Activated CD8-positive, alpha-beta memory T cell treated with anti-CD3 and anti-CD28 coated beads for 1 hour (primary cell): Measurements from ENCODE around the gene RAD50.
"Not testable (repeated sequence)": the region's sequence is repeated elsewhere in the genome, so short reads cannot be mapped to it uniquely, and the experiment has no call there.

ENCODE experiments used
- DNase-seq, 2 donors: peaks; one replicate each; pipeline ENCODE4 v3.0.0-alpha.2; 2020; ENCODE audit warnings: low read depth in 1 of 2; ENCODE audit errors: extremely low read depth in 1 of 2

RAD50 gene

DNA sequence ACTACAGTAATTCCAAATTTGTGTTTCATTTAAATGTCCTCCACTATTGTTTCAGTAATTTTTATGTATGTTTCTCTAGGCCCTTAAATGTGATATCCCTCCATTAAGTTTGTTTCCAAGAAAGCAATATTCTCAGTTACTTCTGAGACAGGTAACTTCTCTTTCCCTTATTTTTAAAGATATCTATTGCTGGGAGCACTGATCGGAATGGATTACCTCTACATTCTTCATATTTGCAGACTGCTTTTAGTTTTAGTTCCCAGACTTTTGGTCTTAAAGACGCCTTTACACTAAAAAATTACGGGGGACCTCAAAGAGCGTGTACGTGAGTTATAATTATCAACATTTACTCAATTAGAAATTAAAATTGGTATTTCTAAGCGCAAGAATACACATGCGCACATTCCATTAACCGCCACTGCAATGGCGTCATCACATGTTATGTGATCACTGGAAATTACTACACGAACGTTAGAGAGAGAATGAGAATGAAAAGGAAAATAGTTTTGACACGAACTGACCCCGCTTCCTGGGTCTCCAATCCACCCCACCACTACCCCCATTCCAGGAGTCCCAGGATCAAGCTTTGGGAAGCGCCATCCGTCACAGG, 519 bp upstream of the RAD50 start:
- no peak for DNase-seq

- DNase-seq, result no peak
Observed at GRCh38 chr5:132557478-132558172, 848 bp downstream of the RAD50 start.

DNA sequence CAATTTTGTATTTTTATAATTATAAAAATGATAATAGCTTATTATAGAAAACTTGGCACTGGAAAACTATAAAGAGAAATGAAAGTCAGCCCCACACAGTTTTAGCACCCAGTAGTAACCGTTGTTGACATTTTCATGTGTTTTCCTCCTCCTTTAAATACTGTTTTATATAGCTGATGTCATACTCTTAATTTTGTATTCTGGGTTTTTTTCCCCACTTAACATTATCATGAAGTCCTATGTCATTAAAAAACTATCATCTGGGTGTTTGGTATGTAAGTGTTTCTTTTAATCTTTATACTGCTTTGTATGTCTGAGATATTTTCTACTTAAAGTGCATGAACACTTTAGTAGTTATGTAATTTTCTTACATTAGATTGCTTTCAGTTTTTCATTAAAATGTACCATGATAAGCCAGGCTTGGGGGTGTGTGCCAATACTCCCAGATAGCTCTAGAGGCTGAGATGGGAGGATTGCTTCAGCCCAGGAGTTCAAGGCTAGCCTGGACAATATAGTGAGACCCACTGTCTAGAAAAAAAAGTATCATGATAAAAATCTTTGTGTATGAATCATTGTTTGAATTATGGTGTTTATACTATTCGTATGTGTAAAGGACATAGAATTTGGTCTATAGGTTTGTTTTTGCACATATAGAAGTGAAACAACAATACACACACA, 2.7 kb downstream of the RAD50 start:
- DNase-seq, result no peak

GRCh38 chr5:132561601-132562000, 4.8 kb downstream of the RAD50 start:
- DNase-seq, result no peak

DNA sequence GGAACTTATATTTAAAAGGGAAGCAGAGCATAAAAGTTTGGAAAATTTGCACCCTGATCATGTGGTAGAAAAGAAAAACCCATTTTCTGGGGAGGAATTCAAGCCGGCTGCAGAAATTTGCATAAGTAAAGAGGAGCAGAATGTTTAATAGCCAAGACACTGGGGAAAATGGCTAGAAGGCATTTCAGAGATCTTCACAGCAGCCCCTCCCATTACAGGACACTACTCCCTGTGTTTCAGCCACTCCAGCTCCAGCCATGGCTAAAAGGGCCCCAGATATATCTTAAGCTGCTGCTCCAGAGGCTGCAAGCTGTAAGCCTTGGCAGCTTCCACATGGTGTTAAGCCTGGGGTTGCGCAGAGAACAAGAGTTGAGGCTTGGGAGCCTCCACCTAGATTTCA, 7.8 kb downstream of the RAD50 start:
- not testable (repeated sequence) for DNase-seq

GRCh38 chr5:132566657-132567056, 9.9 kb downstream of the RAD50 start:
- no peak for DNase-seq

DNA sequence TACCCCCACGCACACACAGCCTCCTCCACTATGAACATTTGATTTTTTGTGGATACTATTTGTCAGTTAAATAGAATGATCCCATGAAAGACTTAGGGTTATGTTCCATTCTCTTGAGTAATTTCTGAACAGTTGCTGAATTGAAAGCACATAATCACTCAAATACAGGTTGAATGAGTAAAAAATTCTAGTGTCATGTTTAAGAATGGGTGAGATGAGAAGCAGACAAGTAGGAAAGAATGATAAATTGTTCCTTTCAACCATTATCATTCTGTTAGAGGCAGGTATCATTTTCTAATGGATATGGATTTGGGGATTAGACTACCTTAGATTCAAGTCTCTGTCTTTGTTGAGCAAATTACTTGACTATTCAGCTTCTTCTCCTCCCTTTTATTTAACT, 19.3 kb downstream of the RAD50 start:
- no peak for DNase-seq

- not testable (repeated sequence) for DNase-seq
Observed at GRCh38 chr5:132584560-132584959, 27.8 kb downstream of the RAD50 start.

DNA sequence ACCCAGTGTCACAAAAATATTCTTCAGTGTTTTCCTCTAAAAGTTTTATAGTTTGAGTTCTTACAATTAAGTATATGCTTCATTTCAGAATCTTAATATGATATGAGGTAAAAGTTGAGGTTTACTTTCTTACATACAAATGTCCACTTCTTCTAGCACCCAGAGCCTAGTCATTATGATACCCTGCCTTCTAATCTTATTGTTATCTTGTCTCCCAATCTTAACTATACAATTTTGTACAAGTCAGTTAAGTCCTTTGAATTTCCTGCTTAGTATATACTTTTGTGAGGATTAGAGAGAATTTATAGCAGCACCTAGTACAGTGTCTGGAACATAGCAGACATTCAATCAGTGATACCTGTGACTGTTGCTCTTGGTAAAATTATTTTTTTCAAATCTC, 29.3 kb downstream of the RAD50 start:
- no peak for DNase-seq

DNA sequence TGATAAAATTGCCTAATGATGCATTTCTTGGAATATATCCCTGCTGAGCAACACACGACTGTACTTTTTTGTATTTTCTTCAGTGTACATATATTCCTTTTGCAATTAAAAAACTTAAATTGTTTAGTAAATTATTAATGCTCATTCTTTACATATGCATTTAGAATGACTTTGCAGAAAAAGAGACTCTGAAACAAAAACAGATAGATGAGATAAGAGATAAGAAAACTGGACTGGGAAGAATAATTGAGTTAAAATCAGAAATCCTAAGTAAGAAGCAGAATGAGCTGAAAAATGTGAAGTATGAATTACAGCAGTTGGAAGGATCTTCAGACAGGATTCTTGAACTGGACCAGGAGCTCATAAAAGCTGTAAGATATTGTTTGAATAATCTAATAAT, 32.7 kb downstream of the RAD50 start:
- DNase-seq, result no peak

DNA sequence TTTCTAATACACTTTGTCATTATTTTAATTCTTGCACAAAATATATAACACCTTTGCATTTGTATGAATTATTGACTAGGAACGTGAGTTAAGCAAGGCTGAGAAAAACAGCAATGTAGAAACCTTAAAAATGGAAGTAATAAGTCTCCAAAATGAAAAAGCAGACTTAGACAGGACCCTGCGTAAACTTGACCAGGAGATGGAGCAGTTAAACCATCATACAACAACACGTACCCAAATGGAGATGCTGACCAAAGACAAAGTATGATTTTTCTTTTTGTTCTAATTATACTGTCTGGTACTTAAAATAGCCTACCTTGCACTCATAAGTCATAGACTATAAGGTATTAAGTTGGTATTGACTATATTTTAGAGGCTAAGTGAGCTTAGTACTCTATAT, 34.4 kb downstream of the RAD50 start:
- DNase-seq, result no peak

DNA sequence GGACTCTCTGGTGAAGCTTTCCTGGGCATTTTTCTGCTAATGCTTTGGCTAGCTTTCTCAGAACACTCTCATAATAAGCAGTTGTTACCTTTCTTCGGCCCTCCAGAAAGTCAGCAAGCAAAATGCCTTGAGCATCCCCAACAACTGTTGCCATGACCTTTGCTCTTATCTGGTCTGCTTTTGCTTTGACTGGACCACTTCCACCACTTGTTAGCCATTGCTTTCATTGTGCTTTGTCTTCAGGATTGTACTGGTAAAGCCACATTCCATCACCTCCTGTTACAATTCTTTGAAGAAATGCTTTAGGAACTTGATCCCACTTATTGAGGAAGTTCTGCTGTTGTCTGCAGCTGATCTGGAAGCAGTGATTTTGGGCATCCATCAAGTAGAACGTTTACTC, 35.7 kb downstream of the RAD50 start:
- no peak for DNase-seq

DNA sequence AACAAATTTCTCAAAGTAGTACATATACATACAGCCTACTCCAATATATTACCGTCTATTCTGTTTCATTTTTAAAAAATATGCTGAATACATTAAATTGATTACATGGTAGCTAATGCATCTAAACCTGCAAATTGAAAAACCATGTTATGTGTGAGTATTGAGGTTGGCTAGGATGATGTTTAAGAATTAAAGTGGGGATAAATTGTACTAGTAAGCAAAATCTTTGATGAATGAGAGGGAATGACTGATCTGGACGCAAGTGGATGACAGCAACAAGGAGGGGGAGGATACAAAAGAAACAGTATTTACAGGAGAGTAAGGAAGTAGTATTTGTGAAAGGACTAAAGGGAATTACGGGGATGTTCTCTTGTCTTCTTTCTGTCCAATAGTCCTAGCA, 37.4 kb downstream of the RAD50 start:
- no peak for DNase-seq

GRCh38 chr5:132595624-132596023, 38.8 kb downstream of the RAD50 start:
- DNase-seq, result no peak

DNA sequence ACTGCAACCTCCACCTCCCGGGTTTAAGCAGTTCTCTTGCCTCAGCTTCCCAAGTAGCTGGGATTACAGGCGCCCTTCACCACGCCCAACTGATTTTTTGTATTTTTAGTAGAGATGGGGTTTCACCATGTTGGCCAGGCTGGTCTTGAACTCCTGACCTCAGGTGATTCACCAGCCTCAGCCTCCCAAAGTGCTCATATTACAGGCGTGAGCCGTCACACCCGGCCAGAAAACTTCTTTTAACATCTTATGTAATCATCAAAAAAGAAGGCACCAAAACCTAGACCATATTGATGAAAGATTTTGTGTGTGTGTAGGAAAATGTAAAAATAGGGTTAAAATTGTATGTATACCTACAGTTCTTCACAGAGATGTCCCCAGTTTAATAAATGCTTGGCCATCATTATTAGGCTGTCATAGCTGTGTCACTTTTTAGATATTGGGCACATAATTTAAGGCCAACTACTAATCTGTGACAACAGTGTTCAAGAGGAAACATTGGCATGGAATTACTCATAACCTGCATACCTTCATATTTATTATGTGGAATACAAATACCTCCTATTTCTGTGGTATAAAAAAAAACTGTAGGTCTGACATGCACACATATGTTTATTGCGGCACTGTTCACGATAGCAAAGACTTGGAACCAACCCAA, 44.4 kb downstream of the RAD50 start:
- no peak for DNase-seq

- no peak for DNase-seq
Observed at GRCh38 chr5:132607095-132607494, 50.3 kb downstream of the RAD50 start.

- no peak for DNase-seq
Observed at GRCh38 chr5:132608107-132608506, 51.3 kb downstream of the RAD50 start.

DNA sequence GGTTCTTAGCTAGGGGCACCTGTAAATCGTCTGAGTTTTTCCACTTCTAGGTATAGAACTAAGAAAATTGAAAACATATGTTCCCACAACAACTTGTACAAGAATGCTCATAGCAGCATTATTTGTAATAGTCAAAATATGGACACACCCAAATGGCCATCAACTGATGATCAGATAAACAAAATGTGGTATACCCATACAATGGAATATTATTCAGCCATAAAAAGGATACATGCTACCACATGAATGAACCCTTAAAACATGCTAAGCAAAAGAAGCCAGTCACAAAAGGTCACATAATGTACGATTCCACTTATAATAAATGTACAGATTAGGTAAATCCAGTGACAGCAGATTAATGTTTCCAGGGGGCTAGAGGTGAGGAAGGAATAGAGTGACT, 55.2 kb downstream of the RAD50 start:
- no peak for DNase-seq

DNA sequence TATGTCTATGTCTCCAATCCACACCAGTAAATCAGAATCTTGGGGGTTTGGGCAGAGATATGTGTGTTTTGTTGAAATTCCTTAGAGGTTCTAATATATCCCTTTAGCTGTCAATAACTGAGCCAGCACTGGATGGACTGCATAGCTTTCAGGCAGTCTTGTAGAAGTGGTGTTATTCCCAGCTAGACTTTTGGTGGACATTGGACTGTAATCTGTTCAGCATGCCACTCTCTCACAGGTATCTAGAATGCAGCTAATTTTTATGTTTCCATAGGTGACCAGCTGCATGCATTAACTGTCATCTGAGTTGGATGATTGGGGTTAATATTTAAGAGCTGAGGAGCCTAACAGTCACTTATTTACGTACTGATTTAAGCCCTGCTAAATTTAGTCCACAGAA, 56.1 kb downstream of the RAD50 start:
- DNase-seq, result no peak

DNA sequence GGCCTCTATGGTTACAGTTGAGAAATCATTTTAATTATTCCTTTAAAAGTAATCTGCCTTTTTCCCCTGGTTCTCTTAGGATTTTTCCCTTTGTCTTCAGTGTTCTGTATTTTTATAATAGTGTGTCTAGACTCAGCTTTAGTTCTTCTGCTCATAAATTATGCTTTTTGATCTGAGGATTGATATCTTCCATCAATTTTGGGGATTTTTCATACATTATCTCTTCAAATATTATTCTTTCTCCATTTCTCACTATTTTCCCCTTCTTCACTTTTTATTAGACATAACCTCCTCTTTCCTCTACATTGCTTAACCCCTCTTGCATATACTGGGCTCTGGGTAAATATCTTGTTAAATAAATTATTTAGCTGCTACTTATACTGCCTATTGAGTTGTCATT, 64.9 kb downstream of the RAD50 start:
- DNase-seq, result no peak

- no peak for DNase-seq
Observed at GRCh38 chr5:132622608-132623007, 65.8 kb downstream of the RAD50 start.

GRCh38 chr5:132627470-132627869, 70.7 kb downstream of the RAD50 start:
- DNase-seq, result no peak
